Ascending aorta (tissue), 2 donors: Measurements from ENCODE around the gene KIRREL1. TPM values are rescaled to one million over a fixed set of nuclear protein-coding genes. Genes with fewer than 3 reads are reported as not detected.

Experiments
- DNase-seq, 2 donors: peaks; one replicate each; pipeline ENCODE4 v3.0.0-alpha.2; 2019; ENCODE audit warnings: low spot score in 2 of 2
- H3K27ac ChIP-seq, 2 donors: fragments of 200-600 bp; sonication (generic); one replicate each; pipeline ENCODE4 v1.5.1; 2016 to 2017; ENCODE audit warnings: mild to moderate bottlenecking in 1 of 2
- H3K27me3 ChIP-seq: fragments of 200-600 bp; sonication (generic); one replicate; pipeline ENCODE4 v1.5.1; 2017
- H3K36me3 ChIP-seq, 2 donors: fragments of 200-600 bp; sonication (generic); one replicate each; pipeline ENCODE4 v1.5.1; 2016
- H3K4me1 ChIP-seq, 2 donors: fragments of 200-600 bp; sonication (generic); one replicate each; pipeline ENCODE4 v1.5.1; 2016 to 2017; ENCODE audit warnings: mild to moderate bottlenecking in 1 of 2
- H3K4me3 ChIP-seq, 2 donors: fragments of 200-600 bp; sonication (generic); one replicate each; pipeline ENCODE4 v1.5.1; 2016 to 2017; ENCODE audit warnings: mild to moderate bottlenecking in 1 of 2
- H3K9me3 ChIP-seq, 2 donors: fragments of 200-600 bp; sonication (generic); one replicate each; pipeline ENCODE4 v1.5.1; 2016
- CTCF ChIP-seq, 3 experiments: fragments of 200-600 bp in 2 of 3; fragments of 450-650 bp in 1 of 3; sonication (generic) in 2 of 3; IDR thresholded peaks; one replicate each; pipeline ENCODE4 v1.5.1; 2016 to 2019; ENCODE audit warnings: antibody characterized with exemption in 3 of 3, mild to moderate bottlenecking in 1 of 3, moderate library complexity in 1 of 3
- intact Hi-C: fragments of 100-400 bp; cut with DNase I; formaldehyde crosslinking; loops from one replicate; pipeline ENCODE4 v1.15.1; 2023
- total RNA-seq: library from RNA; depleted of rRNA; stranded (reverse); fragments of >200 nt; gene quantifications from one replicate; pipeline ENCODE4 v1.1.0, GENCODE V29; 2016

The KIRREL1 gene
- total RNA-seq, 1 donor from 2014 or later = 114 TPM

- Histone ChIP-seq H3K27me3 (no peaks in the 10 kb centered on the region), H3K36me3 (peaks cover 4 to 10% of the 10 kb centered on the region in 2 donors), H3K9me3 (no peaks in the 10 kb centered on the region), H3K4me1 (peaks cover 0 to 21% of the 10 kb centered on the region in 2 donors), H3K4me3 (no peak overlapping the region), H3K27ac (no peak overlapping the region)
- intact Hi-C loops = no loop called here
- DNase-seq = no peak
- no peak for TF ChIP-seq CTCF (IDR thresholded peaks at IDR 0.05)
Observed at GRCh38 chr1:158059984-158060383, 66.5 kb downstream of the KIRREL1 start.

GRCh38 chr1:158062174-158062573, 68.7 kb downstream of the KIRREL1 start:
- peaks cover 3 to 27% of the 10 kb centered on the region in 2 donors for H3K4me1 ChIP-seq
- H3K4me3 ChIP-seq = no peak overlapping the region
- intact Hi-C loops = no loop called here
- no peak for DNase-seq
- no peaks in the 10 kb centered on the region for H3K27me3 ChIP-seq
- TF ChIP-seq CTCF (IDR thresholded peaks at IDR 0.05) = no peak
- peaks cover 4 to 8% of the 10 kb centered on the region in 2 donors for H3K36me3 ChIP-seq
- H3K9me3 ChIP-seq = no peaks in the 10 kb centered on the region
- no peak overlapping the region for H3K27ac ChIP-seq

GRCh38 chr1:158067662-158068061, 74.2 kb downstream of the KIRREL1 start:
- peaks cover 20 to 53% of the 10 kb centered on the region in 2 donors for H3K4me1 ChIP-seq
- peaks cover 4 to 5% of the 10 kb centered on the region in 2 donors for H3K36me3 ChIP-seq
- H3K9me3 ChIP-seq = no peaks in the 10 kb centered on the region
- intact Hi-C loops = no loop called here
- no peaks in the 10 kb centered on the region for H3K27me3 ChIP-seq
- TF ChIP-seq CTCF (IDR thresholded peaks at IDR 0.05) = no peak
- DNase-seq = peak in 1 of 2 donors; percentile 76
- H3K27ac ChIP-seq = peak overlapping the region; percentile 48 to 60
- H3K4me3 ChIP-seq = no peak overlapping the region

- peak in 1 of 2 donors; percentile 69 for DNase-seq
- Histone ChIP-seq H3K9me3 (no peaks in the 10 kb centered on the region), H3K27me3 (no peaks in the 10 kb centered on the region), H3K27ac (peak overlapping the region; percentile 45 to 60), H3K4me3 (peak overlapping the region; percentile 4 to 23), H3K4me1 (peaks cover 20 to 56% of the 10 kb centered on the region in 2 donors), H3K36me3 (peaks cover 2 to 10% of the 10 kb centered on the region in 2 donors)
- intact Hi-C loops = no loop called here
- no peak for TF ChIP-seq CTCF (IDR thresholded peaks at IDR 0.05)
Observed at GRCh38 chr1:158068918-158069317, 75.5 kb downstream of the KIRREL1 start.

- TF ChIP-seq CTCF (IDR thresholded peaks at IDR 0.05) = no peak
- no peaks in the 10 kb centered on the region for H3K27me3 ChIP-seq
- intact Hi-C loops = no loop called here
- H3K27ac ChIP-seq = peak overlapping the region in 1 of 2 donors; percentile 38
- no peak for DNase-seq
- H3K4me1 ChIP-seq = peaks cover 20 to 58% of the 10 kb centered on the region in 2 donors
- H3K4me3 ChIP-seq = no peak overlapping the region
- H3K9me3 ChIP-seq = no peaks in the 10 kb centered on the region
- peaks cover 0 to 12% of the 10 kb centered on the region in 2 donors for H3K36me3 ChIP-seq
Observed at GRCh38 chr1:158071138-158071537, 77.7 kb downstream of the KIRREL1 start.

GRCh38 chr1:158075078-158075477, 81.6 kb downstream of the KIRREL1 start:
- DNase-seq = no peak
- no peak overlapping the region for H3K4me3 ChIP-seq
- intact Hi-C loops = no loop called here
- peak overlapping the region in 1 of 2 donors; percentile 3 for H3K27ac ChIP-seq
- no peaks in the 10 kb centered on the region for H3K9me3 ChIP-seq
- H3K4me1 ChIP-seq = peaks cover 3 to 31% of the 10 kb centered on the region in 2 donors
- no peaks in the 10 kb centered on the region for H3K27me3 ChIP-seq
- no peak for TF ChIP-seq CTCF (IDR thresholded peaks at IDR 0.05)
- H3K36me3 ChIP-seq = peaks cover 9 to 48% of the 10 kb centered on the region in 2 donors
